ENCODE measurements around the gene CDK19. TPM values are rescaled to one million over a fixed set of nuclear protein-coding genes. Genes with fewer than 3 reads are reported as not detected.
"Not testable (repeated sequence)": the region's sequence is repeated elsewhere in the genome, so short reads cannot be mapped to it uniquely, and the experiment has no call there.

Gene CDK19
- total RNA-seq, 1 experiment from 2014 or later, result 24.3 TPM

- H3K27ac Mint-ChIP-seq (ENCODE audit: unreplicated experiment), result no peak overlapping the region
- DNase-seq, result no peak
- no peaks in the 10 kb centered on the region for H3K9me3 Mint-ChIP-seq (ENCODE audit: low read depth, unreplicated experiment)
- intact Hi-C loops (cut with micrococcal nuclease; ENCODE audit: unreplicated experiment), result no loop called here
- no peaks in the 10 kb centered on the region for H3K4me1 Mint-ChIP-seq (ENCODE audit: low read depth, unreplicated experiment)
- no peaks in the 10 kb centered on the region for H3K27me3 Mint-ChIP-seq (ENCODE audit: unreplicated experiment)
- CTCF ChIA-PET, result no interaction called here
- TF ChIP-seq CTCF (IDR thresholded peaks at IDR 0.05; ENCODE audit: unreplicated experiment), result no peak
- no peaks in the 10 kb centered on the region for H3K36me3 Mint-ChIP-seq (ENCODE audit: insufficient read depth, unreplicated experiment)
- no TSS peak for BruUV-seq (replicated peaks)
- no peak overlapping the region for H3K4me3 Mint-ChIP-seq (ENCODE audit: low read depth, unreplicated experiment)
Measured at GRCh38 chr6:110723017-110723416, 92.3 kb downstream of the CDK19 start.

GRCh38 chr6:110720066-110720465 is 95.2 kb downstream of the CDK19 start:
- H3K4me1 Mint-ChIP-seq (ENCODE audit: low read depth, unreplicated experiment), result no peaks in the 10 kb centered on the region
- no peaks in the 10 kb centered on the region for H3K9me3 Mint-ChIP-seq (ENCODE audit: low read depth, unreplicated experiment)
- H3K27ac Mint-ChIP-seq (ENCODE audit: unreplicated experiment), result no peak overlapping the region
- no peaks in the 10 kb centered on the region for H3K27me3 Mint-ChIP-seq (ENCODE audit: unreplicated experiment)
- CTCF ChIA-PET, result interaction anchor here (0.7 kb wide), 1 partner anchor 11 kb away, joined by 6 read pairs; no protein-coding TSS in a partner anchor
- no peak for DNase-seq
- no peak for TF ChIP-seq CTCF (IDR thresholded peaks at IDR 0.05; ENCODE audit: unreplicated experiment)
- no peak overlapping the region for H3K4me3 Mint-ChIP-seq (ENCODE audit: low read depth, unreplicated experiment)
- no TSS peak for BruUV-seq (replicated peaks)
- intact Hi-C loops (cut with micrococcal nuclease; ENCODE audit: unreplicated experiment), result no loop called here
- no peaks in the 10 kb centered on the region for H3K36me3 Mint-ChIP-seq (ENCODE audit: insufficient read depth, unreplicated experiment)

- H3K27me3 Mint-ChIP-seq (ENCODE audit: unreplicated experiment); H3K4me1 Mint-ChIP-seq (ENCODE audit: low read depth, unreplicated experiment); CTCF ChIA-PET; H3K4me3 Mint-ChIP-seq (ENCODE audit: low read depth, unreplicated experiment); H3K27ac Mint-ChIP-seq (ENCODE audit: unreplicated experiment); H3K36me3 Mint-ChIP-seq (ENCODE audit: insufficient read depth, unreplicated experiment); H3K9me3 Mint-ChIP-seq (ENCODE audit: low read depth, unreplicated experiment); DNase-seq; intact Hi-C loops (cut with micrococcal nuclease; ENCODE audit: unreplicated experiment); BruUV-seq (replicated peaks): not testable (repeated sequence)
Measured at GRCh38 chr6:110719601-110720000, 95.7 kb downstream of the CDK19 start.

GRCh38 chr6:110714143-110714542 is 101.1 kb downstream of the CDK19 start:
- H3K36me3 Mint-ChIP-seq (ENCODE audit: insufficient read depth, unreplicated experiment), result no peaks in the 10 kb centered on the region
- CTCF ChIA-PET, result interaction anchor here (1.0 kb wide), 1 partner anchor 27 kb away, joined by 3 read pairs; no protein-coding TSS in a partner anchor
- no peak for TF ChIP-seq CTCF (IDR thresholded peaks at IDR 0.05; ENCODE audit: unreplicated experiment)
- no peak for DNase-seq
- BruUV-seq (replicated peaks), result no TSS peak
- H3K27ac Mint-ChIP-seq (ENCODE audit: unreplicated experiment), result no peak overlapping the region
- H3K27me3 Mint-ChIP-seq (ENCODE audit: unreplicated experiment), result no peaks in the 10 kb centered on the region
- no peak overlapping the region for H3K4me3 Mint-ChIP-seq (ENCODE audit: low read depth, unreplicated experiment)
- H3K9me3 Mint-ChIP-seq (ENCODE audit: low read depth, unreplicated experiment), result no peaks in the 10 kb centered on the region
- intact Hi-C loops (cut with micrococcal nuclease; ENCODE audit: unreplicated experiment), result no loop called here
- H3K4me1 Mint-ChIP-seq (ENCODE audit: low read depth, unreplicated experiment), result no peaks in the 10 kb centered on the region

- Mint-ChIP-seq H3K9me3 (ENCODE audit: low read depth, unreplicated experiment) (no peaks in the 10 kb centered on the region), H3K36me3 (ENCODE audit: insufficient read depth, unreplicated experiment) (no peaks in the 10 kb centered on the region), H3K27me3 (ENCODE audit: unreplicated experiment) (no peaks in the 10 kb centered on the region), H3K4me3 (ENCODE audit: low read depth, unreplicated experiment) (no peak overlapping the region), H3K4me1 (ENCODE audit: low read depth, unreplicated experiment) (no peaks in the 10 kb centered on the region), H3K27ac (ENCODE audit: unreplicated experiment) (no peak overlapping the region)
- BruUV-seq (replicated peaks), result no TSS peak
- no peak for TF ChIP-seq CTCF (IDR thresholded peaks at IDR 0.05; ENCODE audit: unreplicated experiment)
- intact Hi-C loops (cut with micrococcal nuclease; ENCODE audit: unreplicated experiment), result no loop called here
- DNase-seq, result no peak
- CTCF ChIA-PET, result interaction anchor here (0.6 kb wide), 1 partner anchor 387 kb away, joined by 3 read pairs; no protein-coding TSS in a partner anchor
Measured at GRCh38 chr6:110712238-110712637, 103.0 kb downstream of the CDK19 start.
